ENCODE measurements around the gene LCE1C.

Gene LCE1C

DNA sequence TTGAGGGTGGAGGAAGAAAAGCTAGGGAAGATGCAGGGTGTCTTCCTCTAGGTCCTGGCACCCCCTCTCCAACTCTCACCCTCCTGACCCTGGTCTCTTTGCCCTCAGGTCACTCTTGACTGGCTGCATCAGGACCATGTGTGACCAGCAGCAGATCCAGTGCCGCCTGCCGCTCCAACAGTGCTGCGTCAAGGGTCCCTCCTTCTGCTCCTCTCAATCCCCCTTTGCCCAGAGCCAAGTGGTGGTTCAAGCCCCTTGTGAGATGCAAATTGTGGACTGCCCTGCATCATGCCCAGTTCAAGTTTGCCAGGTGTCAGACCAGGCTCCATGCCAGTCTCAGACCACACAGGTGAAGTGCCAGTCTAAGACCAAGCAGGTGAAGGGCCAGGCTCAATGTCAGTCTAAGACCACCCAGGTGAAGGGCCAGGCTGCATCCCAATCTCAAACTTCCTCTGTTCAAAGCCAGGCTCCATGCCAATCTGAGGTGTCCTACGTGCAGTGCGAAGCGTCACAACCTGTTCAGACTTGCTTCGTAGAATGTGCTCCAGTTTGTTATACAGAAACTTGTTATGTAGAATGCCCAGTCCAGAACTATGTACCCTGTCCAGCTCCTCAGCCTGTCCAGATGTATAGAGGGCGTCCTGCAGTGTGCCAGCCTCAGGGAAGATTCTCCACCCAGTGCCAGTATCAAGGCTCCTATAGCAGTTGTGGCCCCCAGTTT, 46.8 kb downstream of the LCE1C start:
- DNase-seq = no peak

DNA sequence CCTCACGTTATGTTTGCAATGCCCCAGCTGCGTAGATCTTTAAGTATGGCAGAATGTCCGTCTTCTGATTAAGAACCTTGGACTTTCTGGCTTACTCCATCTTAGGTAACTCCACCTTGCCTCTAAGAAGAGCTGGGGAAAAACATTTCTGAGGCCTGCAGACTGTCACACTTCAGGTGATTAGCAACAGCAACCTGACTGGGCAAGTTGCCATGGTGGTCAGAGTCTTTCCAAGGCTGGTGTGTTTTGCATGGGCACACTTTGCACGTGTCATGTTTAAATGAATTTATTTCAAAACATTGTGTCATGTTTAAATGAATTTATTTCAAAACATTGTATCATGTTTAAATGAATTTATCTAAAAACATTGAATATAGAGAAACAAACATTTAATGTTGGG, 47.8 kb downstream of the LCE1C start:
- DNase-seq = no peak

DNA sequence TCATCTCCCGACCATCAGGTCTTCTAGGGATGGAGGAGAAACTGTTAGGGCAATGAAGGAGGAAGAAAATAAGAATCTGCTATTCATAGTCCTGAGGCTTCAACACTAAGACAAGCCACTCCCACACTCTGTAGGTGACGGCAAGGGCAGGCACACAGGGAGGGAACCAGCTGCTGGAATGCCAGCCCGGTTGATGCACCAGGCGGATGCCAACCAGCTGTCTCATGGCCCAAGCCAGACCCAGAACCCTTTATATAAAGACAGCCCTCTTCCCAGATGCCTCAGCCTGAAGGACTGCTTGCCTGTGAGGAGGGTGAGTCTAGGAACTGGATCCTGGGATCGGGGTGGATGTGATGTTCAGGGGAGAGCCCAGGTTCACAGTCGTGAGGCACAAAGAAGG, 48.7 kb downstream of the LCE1C start, which contains the start of gene KPRP:
TSS of gene KPRP (plus strand) at position 279 of the 400 bp plus-strand sequence. CDS start 1,564 bp downstream, outside the sequence.
- no peak for DNase-seq

DNA sequence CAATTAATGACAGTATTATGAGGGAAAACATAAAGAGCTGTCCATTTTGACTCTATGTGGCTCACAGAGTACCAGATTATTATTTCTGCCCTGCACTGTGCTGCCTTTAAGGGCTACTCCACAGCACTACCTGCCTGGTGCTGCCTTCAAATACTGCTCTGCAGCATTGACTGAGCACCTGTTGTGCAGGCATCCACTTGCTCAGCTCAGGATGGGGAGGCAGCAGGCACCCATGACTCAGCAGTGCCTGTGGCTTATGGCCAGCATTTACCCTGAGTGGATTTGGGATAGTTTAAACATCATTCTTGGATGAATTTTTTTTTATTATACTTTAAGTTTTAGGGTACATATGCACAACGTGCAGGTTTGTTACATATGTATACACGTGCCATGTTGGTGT, 49.6 kb downstream of the LCE1C start:
- DNase-seq = no peak

All from CD4-positive, alpha-beta T cell treated with Interferon alpha-2 for 1 hour (primary cell).